DND-41 (cell line): Measurements from ENCODE around the gene SLC6A19.

ENCODE experiments used
- ATAC-seq: fragments of 200-7000 bp; cut with Tn5 transposase; 3 replicates; pipeline ENCODE4 v1.9.1; 2021; ENCODE audit warnings: low read depth; ENCODE audit not compliant: insufficient read depth
- DNase-seq: peaks from one replicate; pipeline ENCODE4 v3.0.0-alpha.2; 2020
- H2AFZ ChIP-seq: 2 replicates; pipeline ENCODE4 v1.6.0; 2012; ENCODE audit warnings: low read depth, low read length
- H3K27ac ChIP-seq: 2 replicates; pipeline ENCODE4 v1.5.1; 2012; ENCODE audit warnings: low read length, inconsistent platforms
- H3K27me3 ChIP-seq: fragments of 200-600 bp; sonication (generic); 2 replicates; pipeline ENCODE4 v1.6.0; 2012; ENCODE audit warnings: low read length, mild to moderate bottlenecking, inconsistent platforms; ENCODE audit not compliant: insufficient read depth, poor library complexity
- H3K36me3 ChIP-seq: 2 replicates; pipeline ENCODE4 v1.5.1; 2012; ENCODE audit warnings: low read length, inconsistent platforms; ENCODE audit not compliant: insufficient read depth
- H3K4me1 ChIP-seq: 2 replicates; pipeline ENCODE4 v1.5.1; 2012; ENCODE audit warnings: mild to moderate bottlenecking, low read length; ENCODE audit not compliant: insufficient read depth
- H3K4me2 ChIP-seq: 2 replicates; pipeline ENCODE4 v1.6.0; 2012; ENCODE audit warnings: mild to moderate bottlenecking, moderate library complexity, low read length, inconsistent platforms; ENCODE audit not compliant: insufficient read depth
- H3K4me3 ChIP-seq, 2 experiments: fragments of 200-600 bp in 1 of 2; shearing (Covaris generic) in 1 of 2; 2 replicates each; pipeline ENCODE4 v1.5.1; 2012 to 2016; ENCODE audit warnings: inconsistent platforms in 2 of 2, low read length in 2 of 2, mild to moderate bottlenecking in 2 of 2, low read depth in 1 of 2, moderate library complexity in 1 of 2
- H3K79me2 ChIP-seq: 2 replicates; pipeline ENCODE4 v1.6.0; 2012; ENCODE audit warnings: low read length, inconsistent platforms; ENCODE audit not compliant: insufficient read depth
- H3K9ac ChIP-seq: 2 replicates; pipeline ENCODE4 v1.6.0; 2012; ENCODE audit warnings: low read depth, mild to moderate bottlenecking, inconsistent platforms, low read length, moderate library complexity
- H3K9me3 ChIP-seq: 2 replicates; pipeline ENCODE4 v1.5.1; 2012; ENCODE audit warnings: low read length, moderate library complexity, mild to moderate bottlenecking, inconsistent platforms; ENCODE audit not compliant: insufficient read depth, severe bottlenecking
- H4K20me1 ChIP-seq: 2 replicates; pipeline ENCODE4 v1.6.0; 2012; ENCODE audit warnings: low read length; ENCODE audit not compliant: insufficient read depth
- CTCF ChIP-seq: IDR thresholded peaks from 2 replicates; pipeline ENCODE4 v1.5.1; 2012; ENCODE audit warnings: borderline replicate concordance, low read length, moderate library complexity, mild to moderate bottlenecking; ENCODE audit not compliant: poor library complexity, severe bottlenecking; ENCODE audit errors: extremely low read depth
- EZH2 ChIP-seq: IDR thresholded peaks from 3 replicates; pipeline ENCODE4 v1.6.1; 2012; ENCODE audit warnings: borderline replicate concordance, low read depth, mild to moderate bottlenecking, moderate library complexity, low read length, inconsistent platforms; ENCODE audit not compliant: severe bottlenecking

The SLC6A19 gene

GRCh38 chr5:1202798-1203185 lies 1.4 kb downstream of the SLC6A19 start:
- H4K20me1 ChIP-seq = no peaks in the 10 kb centered on the region
- no peak overlapping the region for H3K9ac ChIP-seq
- ATAC-seq (no peak), DNase-seq (no peak)
- no peaks in the 10 kb centered on the region for H3K9me3 ChIP-seq
- H3K36me3 ChIP-seq = no peaks in the 10 kb centered on the region
- no peaks in the 10 kb centered on the region for H3K79me2 ChIP-seq
- H3K27me3 ChIP-seq = no peaks in the 10 kb centered on the region
- no peak overlapping the region for H2AFZ ChIP-seq
- no peaks in the 10 kb centered on the region for H3K4me1 ChIP-seq
- no peak overlapping the region for H3K4me2 ChIP-seq
- H3K27ac ChIP-seq = no peak overlapping the region
- H3K4me3 ChIP-seq = no peak overlapping the region
- TF ChIP-seq CTCF (no peak), EZH2 (no peak)

GRCh38 chr5:1203311-1203967 lies 2.0 kb downstream of the SLC6A19 start:
- Histone ChIP-seq H3K4me2 (no peak overlapping the region), H3K9ac (no peak overlapping the region), H3K36me3 (no peaks in the 10 kb centered on the region), H3K4me3 (no peak overlapping the region), H3K79me2 (no peaks in the 10 kb centered on the region), H3K4me1 (no peaks in the 10 kb centered on the region), H3K27me3 (no peaks in the 10 kb centered on the region), H4K20me1 (no peaks in the 10 kb centered on the region), H3K9me3 (no peaks in the 10 kb centered on the region), H2AFZ (no peak overlapping the region), H3K27ac (no peak overlapping the region)
- DNase-seq (no peak), ATAC-seq (no peak)
- TF ChIP-seq EZH2 = no peak
- no peak for TF ChIP-seq CTCF

- H3K9ac ChIP-seq = no peak overlapping the region
- no peak overlapping the region for H2AFZ ChIP-seq
- DNase-seq = no peak
- no peaks in the 10 kb centered on the region for H4K20me1 ChIP-seq
- TF ChIP-seq EZH2 = no peak
- no peak for TF ChIP-seq CTCF
- no peaks in the 10 kb centered on the region for H3K9me3 ChIP-seq
- no peak overlapping the region for H3K4me3 ChIP-seq
- H3K27ac ChIP-seq = no peak overlapping the region
- ATAC-seq = no peak
- no peaks in the 10 kb centered on the region for H3K36me3 ChIP-seq
- H3K27me3 ChIP-seq = no peaks in the 10 kb centered on the region
- H3K4me1 ChIP-seq = no peaks in the 10 kb centered on the region
- no peak overlapping the region for H3K4me2 ChIP-seq
- no peaks in the 10 kb centered on the region for H3K79me2 ChIP-seq
These were observed 2.7 kb downstream of the SLC6A19 start for GRCh38 chr5:1203968-1204692.
